IMR-90 (cell line): ENCODE measurements around the gene SECISBP2.

Experiments
- BHLHE40 ChIP-seq: fragments of 150-350 bp; IDR thresholded peaks from 2 replicates; pipeline ENCODE4 v1.6.1; 2016; ENCODE audit warnings: mild to moderate bottlenecking, low read depth, low read length
- CEBPB ChIP-seq: IDR thresholded peaks from 2 replicates; pipeline ENCODE4 v1.6.1; 2012; ENCODE audit warnings: low read depth, low read length, improper control_type of control experiment
- CHD1 ChIP-seq: IDR thresholded peaks from 2 replicates; pipeline ENCODE4 v1.6.1; 2012; ENCODE audit warnings: low read depth, low read length, improper control_type of control experiment
- FOS ChIP-seq: fragments of 150-350 bp; IDR thresholded peaks from 2 replicates; pipeline ENCODE4 v1.6.1; 2016; ENCODE audit warnings: low read depth, low read length
- MAZ ChIP-seq: IDR thresholded peaks from 2 replicates; pipeline ENCODE4 v1.6.1; 2012; ENCODE audit warnings: low read depth, mild to moderate bottlenecking, low read length, improper control_type of control experiment, moderate library complexity, borderline replicate concordance
- MXI1 ChIP-seq: IDR thresholded peaks from 2 replicates; pipeline ENCODE4 v1.6.1; 2012; ENCODE audit warnings: low read depth, mild to moderate bottlenecking, low read length, moderate library complexity, borderline replicate concordance
- POLR2A ChIP-seq: IDR thresholded peaks from 2 replicates; pipeline ENCODE4 v1.6.1; 2012; ENCODE audit warnings: mild to moderate bottlenecking, low read depth, low read length
- RAD21 ChIP-seq: IDR thresholded peaks from 2 replicates; pipeline ENCODE4 v1.6.1; 2012; ENCODE audit warnings: low read length, improper control_type of control experiment
- RFX5 ChIP-seq: IDR thresholded peaks from 2 replicates; pipeline ENCODE4 v1.8.0; 2012; ENCODE audit warnings: low read depth, mild to moderate bottlenecking, low read length, moderate library complexity
- TF ChIP-seq, protein P1 (sequence below): conservative IDR thresholded peaks from 2 replicates; pipeline ENCODE4 v1.5.1; 2012; ENCODE audit warnings: mild to moderate bottlenecking, low read depth, low read length, improper control_type of control experiment
- TF ChIP-seq, protein P2 (sequence below): fragments of 150-350 bp; IDR thresholded peaks from 2 replicates; pipeline ENCODE4 v1.6.1; 2017; ENCODE audit warnings: mild to moderate bottlenecking, antibody characterized with exemption, low read length, low read depth

DNA sequence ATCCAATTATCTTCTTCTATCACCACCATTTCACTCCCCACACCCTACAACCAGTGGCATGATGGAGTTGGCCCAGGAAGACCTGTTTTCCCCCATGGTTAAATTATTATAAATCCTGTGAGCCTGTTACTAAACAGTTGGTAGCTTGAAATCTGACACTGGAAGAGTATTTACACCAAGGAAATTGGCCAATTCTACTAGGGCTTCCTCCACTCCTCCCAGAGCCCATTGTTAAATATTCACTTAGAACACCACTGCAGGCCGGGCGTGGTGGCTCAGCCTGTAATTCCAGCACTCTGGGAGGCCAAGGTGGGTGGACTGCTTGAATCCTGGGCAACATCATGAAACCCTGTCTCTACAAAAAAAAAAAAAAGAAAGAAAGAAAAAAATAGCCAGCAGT, 39.7 kb upstream of the SECISBP2 start:
- TF ChIP-seq, protein P1, sequence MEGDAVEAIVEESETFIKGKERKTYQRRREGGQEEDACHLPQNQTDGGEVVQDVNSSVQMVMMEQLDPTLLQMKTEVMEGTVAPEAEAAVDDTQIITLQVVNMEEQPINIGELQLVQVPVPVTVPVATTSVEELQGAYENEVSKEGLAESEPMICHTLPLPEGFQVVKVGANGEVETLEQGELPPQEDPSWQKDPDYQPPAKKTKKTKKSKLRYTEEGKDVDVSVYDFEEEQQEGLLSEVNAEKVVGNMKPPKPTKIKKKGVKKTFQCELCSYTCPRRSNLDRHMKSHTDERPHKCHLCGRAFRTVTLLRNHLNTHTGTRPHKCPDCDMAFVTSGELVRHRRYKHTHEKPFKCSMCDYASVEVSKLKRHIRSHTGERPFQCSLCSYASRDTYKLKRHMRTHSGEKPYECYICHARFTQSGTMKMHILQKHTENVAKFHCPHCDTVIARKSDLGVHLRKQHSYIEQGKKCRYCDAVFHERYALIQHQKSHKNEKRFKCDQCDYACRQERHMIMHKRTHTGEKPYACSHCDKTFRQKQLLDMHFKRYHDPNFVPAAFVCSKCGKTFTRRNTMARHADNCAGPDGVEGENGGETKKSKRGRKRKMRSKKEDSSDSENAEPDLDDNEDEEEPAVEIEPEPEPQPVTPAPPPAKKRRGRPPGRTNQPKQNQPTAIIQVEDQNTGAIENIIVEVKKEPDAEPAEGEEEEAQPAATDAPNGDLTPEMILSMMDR, result no peak
- TF ChIP-seq, protein P2, sequence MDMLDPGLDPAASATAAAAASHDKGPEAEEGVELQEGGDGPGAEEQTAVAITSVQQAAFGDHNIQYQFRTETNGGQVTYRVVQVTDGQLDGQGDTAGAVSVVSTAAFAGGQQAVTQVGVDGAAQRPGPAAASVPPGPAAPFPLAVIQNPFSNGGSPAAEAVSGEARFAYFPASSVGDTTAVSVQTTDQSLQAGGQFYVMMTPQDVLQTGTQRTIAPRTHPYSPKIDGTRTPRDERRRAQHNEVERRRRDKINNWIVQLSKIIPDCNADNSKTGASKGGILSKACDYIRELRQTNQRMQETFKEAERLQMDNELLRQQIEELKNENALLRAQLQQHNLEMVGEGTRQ, result no peak
- TF ChIP-seq POLR2A (no peak), BHLHE40 (no peak), RAD21 (no peak), CHD1 (no peak), FOS (no peak), MXI1 (no peak), CEBPB (no peak), MAZ (no peak), RFX5 (no peak)
